Ramos (cell line): Measurements from ENCODE around the gene MALT1.
"Not testable (repeated sequence)": the region's sequence is repeated elsewhere in the genome, so short reads cannot be mapped to it uniquely, and the experiment has no call there.

Experiments used
- in situ Hi-C: fragments of 300-500 bp; cut with MboI; formaldehyde crosslinking; loops from one replicate; pipeline ENCODE4 v1.14.3; 2022; ENCODE audit warnings: low sequenced_read_pairs; ENCODE audit not compliant: unreplicated experiment

The MALT1 gene, protein sequence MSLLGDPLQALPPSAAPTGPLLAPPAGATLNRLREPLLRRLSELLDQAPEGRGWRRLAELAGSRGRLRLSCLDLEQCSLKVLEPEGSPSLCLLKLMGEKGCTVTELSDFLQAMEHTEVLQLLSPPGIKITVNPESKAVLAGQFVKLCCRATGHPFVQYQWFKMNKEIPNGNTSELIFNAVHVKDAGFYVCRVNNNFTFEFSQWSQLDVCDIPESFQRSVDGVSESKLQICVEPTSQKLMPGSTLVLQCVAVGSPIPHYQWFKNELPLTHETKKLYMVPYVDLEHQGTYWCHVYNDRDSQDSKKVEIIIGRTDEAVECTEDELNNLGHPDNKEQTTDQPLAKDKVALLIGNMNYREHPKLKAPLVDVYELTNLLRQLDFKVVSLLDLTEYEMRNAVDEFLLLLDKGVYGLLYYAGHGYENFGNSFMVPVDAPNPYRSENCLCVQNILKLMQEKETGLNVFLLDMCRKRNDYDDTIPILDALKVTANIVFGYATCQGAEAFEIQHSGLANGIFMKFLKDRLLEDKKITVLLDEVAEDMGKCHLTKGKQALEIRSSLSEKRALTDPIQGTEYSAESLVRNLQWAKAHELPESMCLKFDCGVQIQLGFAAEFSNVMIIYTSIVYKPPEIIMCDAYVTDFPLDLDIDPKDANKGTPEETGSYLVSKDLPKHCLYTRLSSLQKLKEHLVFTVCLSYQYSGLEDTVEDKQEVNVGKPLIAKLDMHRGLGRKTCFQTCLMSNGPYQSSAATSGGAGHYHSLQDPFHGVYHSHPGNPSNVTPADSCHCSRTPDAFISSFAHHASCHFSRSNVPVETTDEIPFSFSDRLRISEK

DNA sequence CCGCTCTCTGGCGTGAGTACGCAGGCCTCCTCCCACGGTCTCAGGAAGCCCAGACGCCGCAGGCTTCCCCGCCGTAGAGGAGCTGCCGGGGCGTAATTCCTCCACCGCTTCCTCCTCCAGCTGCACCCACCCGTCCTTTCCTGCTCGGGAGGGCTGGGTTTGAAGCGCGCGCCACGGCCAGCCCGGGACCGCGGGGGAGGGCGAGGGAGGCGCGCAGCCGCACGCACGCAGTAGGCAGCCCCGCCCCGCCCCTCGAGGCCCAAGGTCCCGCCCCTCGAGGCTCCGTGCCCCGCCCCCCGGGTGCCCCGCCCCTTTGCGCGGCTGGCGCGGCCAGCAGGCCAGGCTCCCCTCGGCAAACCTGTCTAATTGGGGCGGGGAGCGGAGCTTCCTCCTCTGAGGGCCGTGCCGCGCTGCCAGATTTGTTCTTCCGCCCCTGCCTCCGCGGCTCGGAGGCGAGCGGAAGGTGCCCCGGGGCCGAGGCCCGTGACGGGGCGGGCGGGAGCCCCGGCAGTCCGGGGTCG is at the start of gene MALT1:
Gene MALT1, plus strand, starts transcription at position 355 of the 521 bp plus-strand sequence. CDS start 179 bp downstream, outside the sequence.
- in situ Hi-C loops, result no loop called here

DNA sequence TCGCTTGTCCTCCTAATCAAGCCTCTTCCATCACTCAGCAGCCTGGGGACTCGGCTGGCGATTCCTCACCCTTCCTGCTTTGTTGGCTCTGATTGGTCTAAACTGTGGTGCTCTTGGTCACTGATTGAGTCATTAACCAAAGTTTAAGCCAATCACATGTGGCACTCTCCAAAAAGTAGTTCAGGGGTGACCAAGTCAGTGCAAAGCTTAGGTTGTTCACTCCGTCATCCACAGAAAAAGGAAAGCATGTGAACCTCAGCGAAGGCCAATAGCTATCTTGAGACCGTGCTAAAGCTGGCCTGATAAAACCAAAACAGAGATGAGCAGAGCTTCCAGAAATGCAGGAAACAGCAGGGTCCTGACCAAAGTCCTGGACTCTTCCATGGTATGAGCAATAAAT is 47.3 kb upstream of the MALT1 start:
- in situ Hi-C loops, result no loop called here

DNA sequence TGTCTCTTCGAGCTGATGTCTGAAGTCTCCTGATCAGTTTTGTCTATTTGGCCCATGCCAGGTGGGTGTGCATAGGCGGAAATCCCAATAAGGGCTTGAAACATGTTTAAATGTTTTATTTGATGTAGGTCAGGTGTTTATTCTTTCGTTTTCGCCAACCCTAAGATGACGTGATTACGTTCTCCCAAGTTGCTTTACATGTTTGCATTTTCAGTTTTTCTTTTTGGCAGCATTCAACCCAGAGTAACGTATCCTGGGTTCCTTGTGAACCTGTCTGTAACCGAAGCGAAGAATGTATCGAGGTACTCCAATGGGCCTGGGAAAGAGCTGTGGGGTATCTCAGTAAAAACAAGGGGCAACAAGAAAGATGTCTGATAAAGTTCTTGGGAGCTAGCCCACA is 45.4 kb upstream of the MALT1 start:
- in situ Hi-C loops, result no loop called here

DNA sequence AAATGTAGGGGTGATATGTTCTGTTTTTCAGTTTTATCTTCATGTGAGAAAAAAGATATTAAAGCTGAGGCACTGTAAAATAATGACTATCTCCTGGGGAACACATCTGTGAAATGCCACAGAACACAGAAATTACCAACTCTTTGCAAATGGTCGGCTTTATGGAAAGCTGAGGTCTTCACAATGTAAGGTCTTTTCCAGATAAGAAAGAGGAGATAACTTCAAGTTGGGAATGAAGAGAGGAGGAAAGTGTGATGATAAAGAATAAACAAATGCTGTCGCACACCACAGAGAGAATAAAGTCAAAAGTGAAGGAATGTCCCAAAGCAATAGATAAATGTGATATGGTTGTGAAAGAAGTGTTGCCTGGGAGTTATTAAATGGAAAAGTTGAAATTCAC is 41.2 kb upstream of the MALT1 start:
- in situ Hi-C loops, result no loop called here

DNA sequence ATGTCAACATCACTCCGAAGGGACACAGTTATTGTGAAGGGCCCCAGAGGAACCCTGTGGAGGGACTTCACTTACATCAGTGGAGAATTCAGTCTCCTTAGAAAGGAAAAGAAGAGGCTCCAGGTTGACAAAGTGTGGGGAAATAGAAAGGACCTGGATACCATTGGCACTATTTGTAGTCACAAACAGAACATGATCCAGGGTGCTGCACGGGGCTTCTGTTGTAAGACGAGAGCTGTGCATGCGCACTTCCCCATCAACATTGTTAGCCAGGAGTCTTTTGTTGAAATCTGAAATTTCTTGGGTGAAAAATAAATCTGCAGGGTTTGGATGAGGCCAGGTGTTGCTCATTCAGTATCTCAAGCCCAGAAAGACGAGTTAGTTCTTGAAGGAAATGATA is 40.0 kb upstream of the MALT1 start:
- in situ Hi-C loops, result no loop called here

DNA sequence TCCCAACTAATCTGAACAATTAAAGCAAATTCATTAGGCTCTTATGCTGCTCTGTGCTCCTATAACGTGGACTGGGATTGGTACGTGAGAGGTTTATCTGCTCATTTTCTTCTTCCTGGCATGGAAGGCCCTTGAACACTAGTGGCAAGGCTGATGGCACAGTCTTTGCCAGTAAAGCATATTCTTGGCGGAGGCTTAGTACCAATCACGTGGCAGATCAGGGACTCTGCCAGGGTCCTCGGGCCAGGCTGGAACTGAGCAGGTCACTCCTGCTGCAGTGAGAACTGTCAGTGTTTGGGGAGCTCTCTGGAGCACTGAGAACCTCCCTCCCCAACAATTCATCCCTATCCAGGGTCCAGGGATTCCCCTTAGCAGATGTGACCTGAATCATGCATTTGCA is 38.7 kb upstream of the MALT1 start:
- in situ Hi-C loops, result no loop called here

DNA sequence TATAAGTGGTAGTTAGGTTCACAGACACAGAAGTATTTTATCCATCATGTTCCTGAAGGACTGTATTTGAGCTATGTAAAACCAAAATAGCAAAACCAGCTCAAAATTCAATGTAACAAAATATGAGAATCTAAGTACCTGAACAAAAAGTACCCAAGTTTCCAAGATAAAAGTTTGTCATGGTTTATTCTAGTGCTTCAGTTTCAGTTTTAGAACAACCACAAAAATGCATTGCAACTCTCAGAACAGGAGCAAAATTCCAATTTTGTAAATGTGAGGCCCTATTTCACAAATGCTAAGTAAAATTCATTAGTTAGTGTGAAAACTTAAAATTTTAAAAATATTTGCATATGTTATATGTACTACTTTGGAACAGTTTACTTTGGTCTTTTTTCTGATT is 37.4 kb upstream of the MALT1 start:
- in situ Hi-C loops, result no loop called here

DNA sequence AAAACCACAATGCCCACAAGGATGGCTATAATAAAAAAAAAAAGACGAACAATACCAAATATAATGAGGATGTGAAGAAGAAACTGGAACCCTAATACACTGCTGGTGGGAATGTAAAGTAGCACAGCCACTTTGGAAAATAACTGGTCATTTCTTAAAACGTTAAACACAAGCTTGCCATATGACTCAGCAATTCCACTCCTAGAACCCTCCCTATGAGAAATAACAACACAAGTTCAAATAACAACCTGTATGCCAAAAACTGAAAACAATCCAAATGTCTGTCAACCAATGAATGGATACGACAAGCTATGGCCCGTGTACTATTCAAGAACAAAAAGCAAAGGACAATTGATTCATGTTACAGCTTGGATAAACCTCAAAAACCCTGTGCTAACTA is 35.4 kb upstream of the MALT1 start:
- in situ Hi-C loops, result no loop called here

DNA sequence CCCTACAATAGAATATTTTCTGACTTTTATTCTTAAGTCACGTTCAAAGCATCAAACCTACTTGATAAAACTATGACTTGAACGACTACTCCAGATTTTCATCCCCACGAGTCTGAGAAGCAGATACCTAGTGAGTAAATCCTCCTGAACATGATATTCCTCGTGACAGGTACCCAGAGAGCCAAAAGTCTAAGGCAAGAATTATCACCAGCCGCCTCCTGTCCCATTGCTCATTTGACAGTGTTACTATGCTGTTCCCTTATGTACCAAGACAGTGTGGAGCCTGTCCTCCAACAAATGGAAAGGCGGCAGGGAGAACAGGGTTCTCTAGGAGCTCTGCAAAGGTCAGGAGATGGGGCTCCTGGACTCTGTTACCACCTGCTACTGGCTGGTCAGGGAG is 34.1 kb upstream of the MALT1 start:
- in situ Hi-C loops, result no loop called here

DNA sequence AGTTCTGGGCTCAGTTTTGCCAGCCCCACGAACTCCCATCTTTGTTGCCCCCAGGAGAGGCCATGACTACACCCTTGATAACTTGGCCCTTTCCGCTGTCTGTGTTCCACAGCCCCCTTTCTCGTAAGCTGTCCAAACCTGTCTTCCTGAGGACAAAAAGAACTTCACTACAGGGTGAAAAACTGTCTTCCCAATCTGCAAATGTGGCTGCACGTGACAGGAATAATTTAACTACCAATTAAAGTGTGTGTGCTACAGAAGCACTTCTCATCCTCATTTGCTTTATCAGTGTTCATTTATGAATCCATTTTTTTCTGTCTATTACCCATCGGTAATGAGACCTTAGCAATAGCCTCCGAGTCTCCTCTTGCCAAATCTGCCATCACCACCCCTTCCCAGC is 33.3 kb upstream of the MALT1 start:
- in situ Hi-C loops, result no loop called here

DNA sequence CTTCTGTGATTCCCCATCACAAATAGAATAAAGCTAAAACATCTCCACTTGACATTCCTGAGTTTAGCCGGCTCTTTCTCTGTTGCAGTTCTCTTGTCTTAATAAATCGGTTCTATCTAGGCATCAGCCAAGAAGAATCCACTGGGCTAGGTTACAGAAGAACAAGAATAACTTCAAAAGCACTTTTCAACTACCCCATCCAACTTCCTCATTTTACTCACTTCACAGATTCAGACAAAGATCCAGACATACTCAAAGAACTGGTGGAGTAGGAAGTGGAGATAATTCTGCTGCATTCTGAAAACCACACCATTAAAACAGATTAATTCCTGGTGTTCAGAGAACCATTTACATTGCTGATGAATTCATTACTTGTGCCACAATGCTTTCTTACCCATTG is 32.8 kb upstream of the MALT1 start:
- in situ Hi-C loops, result no loop called here

DNA sequence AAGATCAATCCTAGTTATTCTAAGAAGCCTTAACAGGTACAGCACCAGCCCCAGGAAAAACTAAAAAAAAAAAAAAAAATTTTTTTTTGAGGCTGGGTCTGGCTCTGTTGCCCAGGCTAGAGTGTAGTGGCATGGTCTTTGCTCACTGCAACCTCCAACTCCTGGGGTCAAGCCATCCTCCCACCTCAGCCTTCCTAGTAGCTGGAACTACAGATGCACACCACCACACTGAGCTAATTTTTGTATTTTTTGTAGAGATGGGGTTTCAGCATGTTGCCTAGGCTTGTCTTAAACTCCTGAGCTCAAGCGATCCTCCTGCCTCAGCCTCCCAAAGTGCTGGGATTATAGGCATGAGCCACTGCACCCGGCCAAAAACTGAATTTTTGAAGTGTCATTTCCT is 32.0 kb upstream of the MALT1 start:
- in situ Hi-C loops, result no loop called here

DNA sequence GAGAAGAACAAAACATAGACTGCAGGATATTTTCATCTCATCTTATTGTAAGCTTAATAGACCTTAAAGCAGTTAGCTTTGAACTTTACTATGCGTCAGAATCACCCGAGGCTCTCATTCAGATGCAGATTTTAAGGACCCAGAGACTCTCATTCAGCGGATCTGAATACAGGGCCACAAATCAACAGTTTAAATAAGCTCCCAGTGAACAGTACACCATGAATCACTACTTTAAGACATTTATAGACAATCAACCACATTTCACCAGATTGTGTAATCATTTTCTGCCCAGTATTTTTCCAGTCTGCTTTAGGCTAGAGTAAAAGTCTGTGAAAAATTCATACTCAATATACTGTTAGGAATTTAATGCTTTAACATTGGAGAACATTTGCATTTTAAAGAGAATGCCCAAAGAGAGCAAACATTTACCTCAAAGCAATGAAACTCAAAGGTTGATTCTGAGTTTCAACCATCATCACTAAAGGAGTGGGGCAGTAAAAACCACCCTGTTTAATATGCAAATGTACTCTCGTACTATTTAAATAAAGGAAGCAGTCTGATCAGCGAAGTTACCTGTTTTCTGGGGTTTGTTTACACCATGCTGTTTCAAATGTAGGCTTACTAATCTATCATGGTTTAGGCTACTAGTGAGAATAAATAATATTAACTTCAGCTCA is 31.4 kb upstream of the MALT1 start:
- in situ Hi-C loops, result no loop called here

DNA sequence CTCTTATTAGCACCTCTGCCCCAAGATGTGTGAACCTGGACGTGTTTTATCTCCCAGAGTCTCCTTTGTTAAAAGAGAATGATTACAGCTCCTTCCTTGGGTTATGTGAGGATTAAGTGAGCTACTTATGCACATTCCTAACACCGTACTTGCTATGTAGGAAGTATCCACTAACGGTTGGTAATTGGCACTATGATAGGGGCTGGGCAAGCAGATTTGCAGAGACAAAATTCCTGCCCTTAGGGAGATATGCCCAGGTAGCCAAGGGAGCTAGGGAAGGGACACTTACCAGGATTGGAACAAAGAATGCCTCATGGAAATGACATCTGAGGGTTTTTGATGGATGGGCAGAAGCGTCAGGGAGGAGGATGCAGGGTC is 30.8 kb upstream of the MALT1 start:
- in situ Hi-C loops, result no loop called here

DNA sequence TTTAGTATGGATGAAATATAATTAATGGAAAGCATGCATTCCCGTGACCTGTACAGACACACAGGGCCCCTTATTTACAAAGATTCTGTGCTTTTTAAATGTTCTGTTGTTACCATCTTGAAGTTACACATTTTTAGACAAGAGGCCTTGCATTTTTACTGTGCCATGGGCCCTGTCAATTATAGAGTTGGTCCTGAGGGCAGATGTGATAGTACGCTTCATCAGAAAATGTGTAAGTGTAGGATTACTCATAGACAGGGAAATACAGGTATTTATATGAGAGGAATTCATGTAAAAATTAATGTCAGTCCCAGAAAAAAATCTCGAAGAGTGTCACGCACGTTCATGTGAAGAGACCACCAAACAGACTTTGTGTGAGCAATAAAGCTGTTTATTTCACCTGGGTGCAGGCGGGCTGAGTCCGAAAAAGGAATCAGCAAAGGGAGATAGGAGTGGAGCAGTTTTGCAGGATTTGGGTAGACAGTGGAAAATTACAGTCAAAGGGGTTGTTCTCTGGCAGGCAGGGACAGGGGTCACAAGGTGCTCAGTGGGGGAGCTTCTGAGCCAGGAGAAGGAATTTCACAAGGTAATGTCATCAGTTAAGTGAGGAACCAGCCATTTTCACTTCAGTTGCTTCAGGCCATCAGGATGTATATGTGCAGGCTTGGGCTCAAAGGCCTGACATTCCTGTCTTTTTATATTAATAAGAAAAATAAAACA is 30.2 kb upstream of the MALT1 start:
- in situ Hi-C loops, result no loop called here

DNA sequence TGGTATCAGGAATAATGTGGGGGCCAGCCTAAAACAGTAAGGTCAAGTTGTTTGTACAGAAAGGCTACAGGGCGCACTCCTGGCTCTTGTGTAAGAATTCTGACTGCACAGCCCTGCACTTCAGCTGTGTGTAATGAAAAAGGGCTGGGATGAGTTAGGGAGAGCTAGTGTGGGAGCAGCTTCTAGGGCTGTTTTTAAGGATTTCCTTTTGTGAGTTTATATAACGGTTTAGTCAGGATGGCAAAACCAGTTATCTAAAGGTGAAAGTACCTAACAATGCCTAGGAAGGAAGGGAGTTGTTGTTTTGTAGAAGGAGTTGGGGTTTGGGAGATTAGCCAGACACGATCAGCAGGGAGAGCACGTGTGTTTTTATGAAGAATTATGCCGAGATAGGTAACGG is 27.7 kb upstream of the MALT1 start:
- in situ Hi-C loops, result not testable (repeated sequence)

DNA sequence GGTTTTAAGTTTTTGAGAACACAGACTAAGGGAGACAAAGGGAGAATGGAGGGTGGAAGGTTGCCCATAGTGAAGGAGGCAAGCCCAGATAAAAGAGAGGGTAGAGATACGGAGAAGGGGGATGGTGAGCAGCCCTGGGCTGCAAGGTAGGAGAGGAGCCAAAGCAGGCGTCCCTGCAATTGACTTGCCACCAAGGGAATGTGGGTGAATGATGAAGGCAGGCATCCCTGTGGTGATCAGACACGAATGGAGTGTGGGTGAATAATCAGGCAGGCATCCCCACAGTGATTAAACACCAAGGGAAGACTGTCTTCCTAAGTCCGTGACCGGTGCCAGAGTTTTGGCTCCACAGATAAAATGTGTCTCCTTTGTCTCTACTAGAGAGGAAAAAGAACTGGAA is 25.9 kb upstream of the MALT1 start:
- in situ Hi-C loops, result no loop called here

DNA sequence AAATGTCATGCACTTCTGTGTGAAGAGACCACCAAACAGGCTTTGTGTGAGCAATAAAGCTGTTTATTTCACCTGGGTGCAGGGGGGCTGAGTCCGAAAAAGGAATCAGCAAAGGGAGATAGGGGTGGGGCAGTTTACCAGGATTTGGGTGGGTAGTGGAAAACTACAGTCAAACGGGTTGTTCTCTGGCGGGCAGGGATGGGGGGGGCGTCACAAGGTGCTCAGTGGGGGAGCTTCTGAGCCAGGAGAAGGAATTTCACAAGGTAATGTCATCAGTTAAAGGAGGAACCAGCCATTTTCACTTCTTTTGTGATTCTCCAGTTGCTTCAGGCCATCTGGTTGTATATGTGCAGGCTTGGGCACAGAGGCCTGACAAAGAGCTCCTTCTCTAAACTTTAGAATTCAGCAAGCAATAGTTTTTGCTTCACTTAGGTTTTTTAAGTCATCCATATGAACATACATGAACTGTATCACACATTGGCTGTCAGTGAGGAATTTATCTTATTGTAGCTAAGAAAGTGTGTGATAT is 24.9 kb upstream of the MALT1 start:
- in situ Hi-C loops, result no loop called here

DNA sequence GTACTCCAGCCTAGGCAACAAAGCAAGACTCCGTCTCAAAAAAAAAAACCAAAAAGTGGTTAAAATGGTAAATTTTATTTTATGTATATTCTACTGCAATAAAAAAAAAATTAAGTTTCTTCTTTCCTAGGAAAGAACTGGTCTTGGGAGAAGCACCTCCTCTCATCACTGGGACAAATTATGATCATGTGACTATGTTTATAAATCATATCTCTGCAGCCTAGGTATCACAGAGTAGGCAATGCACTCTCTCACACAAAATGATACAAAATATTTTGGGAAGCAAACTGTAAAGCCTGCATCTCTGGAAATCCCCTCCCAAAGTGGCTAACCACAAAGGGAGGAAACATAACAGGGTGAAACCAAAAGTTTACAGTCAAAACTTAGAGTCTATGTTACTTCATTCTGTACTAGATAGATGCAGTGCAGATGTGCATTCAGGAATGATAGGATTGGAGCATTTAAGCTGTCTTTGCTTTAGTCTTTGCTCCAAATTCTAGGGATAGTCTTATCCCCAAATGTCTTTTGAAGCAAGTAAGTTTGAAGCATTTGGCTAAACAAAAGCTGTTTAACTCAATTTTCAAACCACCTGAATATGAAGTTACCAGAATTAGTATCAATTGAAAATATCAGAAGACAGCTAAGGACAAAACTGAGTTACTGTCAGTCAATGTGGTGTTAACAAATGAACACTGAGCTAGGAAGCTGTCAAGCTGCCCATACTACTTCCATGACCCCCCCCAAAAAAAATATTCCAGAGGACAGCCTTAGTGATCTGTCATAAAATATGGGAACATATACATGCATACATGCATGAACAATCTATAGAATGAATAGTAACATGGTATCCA is 21.1 kb upstream of the MALT1 start:
- in situ Hi-C loops, result no loop called here
